ENCODE measurements around the gene PTH2R.

DNA sequence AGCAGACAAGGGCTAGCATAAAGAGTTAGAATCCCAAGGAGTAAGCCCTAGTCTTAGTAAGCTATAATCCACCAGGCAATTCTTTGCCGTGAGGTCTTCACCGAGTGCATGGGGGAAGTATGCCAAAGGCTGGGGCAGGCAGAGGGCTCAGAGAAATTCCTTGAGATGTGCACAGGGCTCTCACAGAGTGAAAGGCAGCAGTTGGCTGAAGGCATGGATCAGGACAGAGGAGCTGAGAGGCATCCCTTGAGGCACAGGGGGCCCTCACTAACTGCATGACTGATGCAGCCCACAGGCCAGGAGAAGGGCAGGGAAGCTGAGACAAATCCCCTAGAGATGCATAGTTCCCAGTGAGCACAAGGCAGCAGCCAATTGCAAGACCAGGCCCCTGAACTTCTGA lies 34.1 kb downstream of the PTH2R start:
- TF ChIP-seq, protein P1, sequence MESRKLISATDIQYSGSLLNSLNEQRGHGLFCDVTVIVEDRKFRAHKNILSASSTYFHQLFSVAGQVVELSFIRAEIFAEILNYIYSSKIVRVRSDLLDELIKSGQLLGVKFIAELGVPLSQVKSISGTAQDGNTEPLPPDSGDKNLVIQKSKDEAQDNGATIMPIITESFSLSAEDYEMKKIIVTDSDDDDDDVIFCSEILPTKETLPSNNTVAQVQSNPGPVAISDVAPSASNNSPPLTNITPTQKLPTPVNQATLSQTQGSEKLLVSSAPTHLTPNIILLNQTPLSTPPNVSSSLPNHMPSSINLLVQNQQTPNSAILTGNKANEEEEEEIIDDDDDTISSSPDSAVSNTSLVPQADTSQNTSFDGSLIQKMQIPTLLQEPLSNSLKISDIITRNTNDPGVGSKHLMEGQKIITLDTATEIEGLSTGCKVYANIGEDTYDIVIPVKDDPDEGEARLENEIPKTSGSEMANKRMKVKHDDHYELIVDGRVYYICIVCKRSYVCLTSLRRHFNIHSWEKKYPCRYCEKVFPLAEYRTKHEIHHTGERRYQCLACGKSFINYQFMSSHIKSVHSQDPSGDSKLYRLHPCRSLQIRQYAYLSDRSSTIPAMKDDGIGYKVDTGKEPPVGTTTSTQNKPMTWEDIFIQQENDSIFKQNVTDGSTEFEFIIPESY (IDR thresholded peaks at IDR 0.05): no peak
- TF ChIP-seq, protein P2, sequence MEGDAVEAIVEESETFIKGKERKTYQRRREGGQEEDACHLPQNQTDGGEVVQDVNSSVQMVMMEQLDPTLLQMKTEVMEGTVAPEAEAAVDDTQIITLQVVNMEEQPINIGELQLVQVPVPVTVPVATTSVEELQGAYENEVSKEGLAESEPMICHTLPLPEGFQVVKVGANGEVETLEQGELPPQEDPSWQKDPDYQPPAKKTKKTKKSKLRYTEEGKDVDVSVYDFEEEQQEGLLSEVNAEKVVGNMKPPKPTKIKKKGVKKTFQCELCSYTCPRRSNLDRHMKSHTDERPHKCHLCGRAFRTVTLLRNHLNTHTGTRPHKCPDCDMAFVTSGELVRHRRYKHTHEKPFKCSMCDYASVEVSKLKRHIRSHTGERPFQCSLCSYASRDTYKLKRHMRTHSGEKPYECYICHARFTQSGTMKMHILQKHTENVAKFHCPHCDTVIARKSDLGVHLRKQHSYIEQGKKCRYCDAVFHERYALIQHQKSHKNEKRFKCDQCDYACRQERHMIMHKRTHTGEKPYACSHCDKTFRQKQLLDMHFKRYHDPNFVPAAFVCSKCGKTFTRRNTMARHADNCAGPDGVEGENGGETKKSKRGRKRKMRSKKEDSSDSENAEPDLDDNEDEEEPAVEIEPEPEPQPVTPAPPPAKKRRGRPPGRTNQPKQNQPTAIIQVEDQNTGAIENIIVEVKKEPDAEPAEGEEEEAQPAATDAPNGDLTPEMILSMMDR (IDR thresholded peaks at IDR 0.05; ENCODE audit: low read depth, low read length, missing input control): no peak
- TF ChIP-seq SP1 (IDR thresholded peaks at IDR 0.05) (no peak), JUND (IDR thresholded peaks at IDR 0.05) (no peak), FOXA1 (IDR thresholded peaks at IDR 0.05) (no peak), RAD21 (IDR thresholded peaks at IDR 0.05) (no peak), GABPA (IDR thresholded peaks at IDR 0.05 in 1 of 2, conservative IDR thresholded peaks at IDR 0.05 in 1 of 2) (no peak), EGR1 (IDR thresholded peaks at IDR 0.05; ENCODE audit: low read depth in 2 of 2) (no peak), YY1 (IDR thresholded peaks at IDR 0.05) (no peak), NR2F2 (IDR thresholded peaks at IDR 0.05) (no peak)
- TF ChIP-seq, protein P3, sequence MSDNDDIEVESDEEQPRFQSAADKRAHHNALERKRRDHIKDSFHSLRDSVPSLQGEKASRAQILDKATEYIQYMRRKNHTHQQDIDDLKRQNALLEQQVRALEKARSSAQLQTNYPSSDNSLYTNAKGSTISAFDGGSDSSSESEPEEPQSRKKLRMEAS (IDR thresholded peaks at IDR 0.05): no peak
- TF ChIP-seq, protein P4, sequence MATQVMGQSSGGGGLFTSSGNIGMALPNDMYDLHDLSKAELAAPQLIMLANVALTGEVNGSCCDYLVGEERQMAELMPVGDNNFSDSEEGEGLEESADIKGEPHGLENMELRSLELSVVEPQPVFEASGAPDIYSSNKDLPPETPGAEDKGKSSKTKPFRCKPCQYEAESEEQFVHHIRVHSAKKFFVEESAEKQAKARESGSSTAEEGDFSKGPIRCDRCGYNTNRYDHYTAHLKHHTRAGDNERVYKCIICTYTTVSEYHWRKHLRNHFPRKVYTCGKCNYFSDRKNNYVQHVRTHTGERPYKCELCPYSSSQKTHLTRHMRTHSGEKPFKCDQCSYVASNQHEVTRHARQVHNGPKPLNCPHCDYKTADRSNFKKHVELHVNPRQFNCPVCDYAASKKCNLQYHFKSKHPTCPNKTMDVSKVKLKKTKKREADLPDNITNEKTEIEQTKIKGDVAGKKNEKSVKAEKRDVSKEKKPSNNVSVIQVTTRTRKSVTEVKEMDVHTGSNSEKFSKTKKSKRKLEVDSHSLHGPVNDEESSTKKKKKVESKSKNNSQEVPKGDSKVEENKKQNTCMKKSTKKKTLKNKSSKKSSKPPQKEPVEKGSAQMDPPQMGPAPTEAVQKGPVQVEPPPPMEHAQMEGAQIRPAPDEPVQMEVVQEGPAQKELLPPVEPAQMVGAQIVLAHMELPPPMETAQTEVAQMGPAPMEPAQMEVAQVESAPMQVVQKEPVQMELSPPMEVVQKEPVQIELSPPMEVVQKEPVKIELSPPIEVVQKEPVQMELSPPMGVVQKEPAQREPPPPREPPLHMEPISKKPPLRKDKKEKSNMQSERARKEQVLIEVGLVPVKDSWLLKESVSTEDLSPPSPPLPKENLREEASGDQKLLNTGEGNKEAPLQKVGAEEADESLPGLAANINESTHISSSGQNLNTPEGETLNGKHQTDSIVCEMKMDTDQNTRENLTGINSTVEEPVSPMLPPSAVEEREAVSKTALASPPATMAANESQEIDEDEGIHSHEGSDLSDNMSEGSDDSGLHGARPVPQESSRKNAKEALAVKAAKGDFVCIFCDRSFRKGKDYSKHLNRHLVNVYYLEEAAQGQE (IDR thresholded peaks at IDR 0.05): no peak
- TF ChIP-seq, protein P5, sequence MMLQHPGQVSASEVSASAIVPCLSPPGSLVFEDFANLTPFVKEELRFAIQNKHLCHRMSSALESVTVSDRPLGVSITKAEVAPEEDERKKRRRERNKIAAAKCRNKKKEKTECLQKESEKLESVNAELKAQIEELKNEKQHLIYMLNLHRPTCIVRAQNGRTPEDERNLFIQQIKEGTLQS (IDR thresholded peaks at IDR 0.05): no peak
